Measurements from ENCODE around the gene ZNF213. TPM values are rescaled to one million over a fixed set of nuclear protein-coding genes. Genes with fewer than 3 reads are reported as not detected.

ZNF213 gene
- total and polyA plus RNA-seq, 4 donors = 7.8 to 13.1 (median 11.5) TPM

- Histone ChIP-seq H3K36me3 (ENCODE audit: control insufficient read depth in 4 of 4, insufficient read depth in 4 of 4, low read length in 4 of 4) (peaks cover 5 to 36% (median 7%) of the 10 kb centered on the region in 4 donors), H3K4me1 (ENCODE audit: control insufficient read depth in 5 of 5, insufficient read depth in 5 of 5, low read length in 5 of 5) (peaks cover 0 to 6% (median 0%) of the 10 kb centered on the region in 5 donors), H3K9ac (ENCODE audit: insufficient read depth in 1 of 2, low read length in 2 of 2) (no peak overlapping the region), H3K9me3 (ENCODE audit: control insufficient read depth in 4 of 4, insufficient read depth in 3 of 4, low read length in 3 of 4) (no peaks in the 10 kb centered on the region), H3K4me3 (no peak overlapping the region), H3K27me3 (ENCODE audit: control insufficient read depth in 3 of 3, insufficient read depth in 3 of 3, low read length in 2 of 3) (no peaks in the 10 kb centered on the region), H3K27ac (ENCODE audit: low read depth in 1 of 2, low read length in 1 of 2) (no peak overlapping the region)
- DNase-seq (no peak), ATAC-seq (ENCODE audit: insufficient read depth, low FRiP score) (no peak)
- TF ChIP-seq CTCF (IDR thresholded peaks at IDR 0.05; ENCODE audit: control extremely low read depth, extremely low read depth) = no peak
- WGBS, 2 donors = 96 to 97% methylated on average over 56 to 57 of the region's 57 CpGs
Measured at GRCh38 chr16:3119701-3120408, 15.0 kb upstream of the ZNF213 start.

- WGBS, 2 donors = 95 to 96% methylated on average over 16 of the region's 16 CpGs
- Histone ChIP-seq H3K9me3 (ENCODE audit: control insufficient read depth in 4 of 4, insufficient read depth in 3 of 4, low read length in 3 of 4) (no peaks in the 10 kb centered on the region), H3K4me1 (ENCODE audit: control insufficient read depth in 5 of 5, insufficient read depth in 5 of 5, low read length in 5 of 5) (peaks cover 0 to 6% (median 0%) of the 10 kb centered on the region in 5 donors), H3K9ac (ENCODE audit: insufficient read depth in 1 of 2, low read length in 2 of 2) (no peak overlapping the region), H3K4me3 (no peak overlapping the region), H3K27me3 (ENCODE audit: control insufficient read depth in 3 of 3, insufficient read depth in 3 of 3, low read length in 2 of 3) (no peaks in the 10 kb centered on the region), H3K27ac (ENCODE audit: low read depth in 1 of 2, low read length in 1 of 2) (no peak overlapping the region), H3K36me3 (ENCODE audit: control insufficient read depth in 4 of 4, insufficient read depth in 4 of 4, low read length in 4 of 4) (peaks cover 5 to 36% (median 7%) of the 10 kb centered on the region in 4 donors)
- no peak for TF ChIP-seq CTCF (IDR thresholded peaks at IDR 0.05; ENCODE audit: control extremely low read depth, extremely low read depth)
- ATAC-seq (ENCODE audit: insufficient read depth, low FRiP score) = no peak
- no peak for DNase-seq
Measured at GRCh38 chr16:3120435-3120834, 14.4 kb upstream of the ZNF213 start.

- Histone ChIP-seq H3K9me3 (ENCODE audit: control insufficient read depth in 4 of 4, insufficient read depth in 3 of 4, low read length in 3 of 4) (no peaks in the 10 kb centered on the region), H3K9ac (ENCODE audit: insufficient read depth in 1 of 2, low read length in 2 of 2) (no peak overlapping the region), H3K4me3 (no peak overlapping the region), H3K4me1 (ENCODE audit: control insufficient read depth in 5 of 5, insufficient read depth in 5 of 5, low read length in 5 of 5) (peaks cover 0 to 6% (median 0%) of the 10 kb centered on the region in 5 donors), H3K27ac (ENCODE audit: low read depth in 1 of 2, low read length in 1 of 2) (no peak overlapping the region), H3K27me3 (ENCODE audit: control insufficient read depth in 3 of 3, insufficient read depth in 3 of 3, low read length in 2 of 3) (no peaks in the 10 kb centered on the region), H3K36me3 (ENCODE audit: control insufficient read depth in 4 of 4, insufficient read depth in 4 of 4, low read length in 4 of 4) (peaks cover 0 to 26% (median 2%) of the 10 kb centered on the region in 4 donors)
- WGBS, 2 donors = 78 to 88% methylated on average over 7 of the region's 7 CpGs
- DNase-seq = peak; percentile 63 to 77 (median 69)
- TF ChIP-seq CTCF (IDR thresholded peaks at IDR 0.05; ENCODE audit: control extremely low read depth, extremely low read depth) = no peak
- ATAC-seq (ENCODE audit: insufficient read depth, low FRiP score) = no peak
Measured at GRCh38 chr16:3121851-3122467, 12.9 kb upstream of the ZNF213 start.
